Astrocyte of the cerebellum (primary cell): ENCODE data around the gene THSD4.

ENCODE experiments used
- DNase-seq: peaks from one replicate; pipeline ENCODE4 v3.0.0-alpha.2; 2011; ENCODE audit warnings: low read depth
- H3K4me3 ChIP-seq: 2 replicates; pipeline ENCODE4 v1.5.1; 2011; ENCODE audit warnings: mild to moderate bottlenecking, low read depth, low read length, moderate library complexity
- in situ Hi-C: cut with HindIII; loops from 2 replicates; pipeline ENCODE4 v1.10.0; 2017; ENCODE audit warnings: low sequenced_read_pairs
- TF ChIP-seq, protein P1 (sequence below): IDR thresholded peaks from 2 replicates; pipeline ENCODE4 v1.5.1; 2012; ENCODE audit warnings: low read length, low read depth, moderate library complexity, mild to moderate bottlenecking; ENCODE audit errors: missing control alignments

THSD4 gene

DNA sequence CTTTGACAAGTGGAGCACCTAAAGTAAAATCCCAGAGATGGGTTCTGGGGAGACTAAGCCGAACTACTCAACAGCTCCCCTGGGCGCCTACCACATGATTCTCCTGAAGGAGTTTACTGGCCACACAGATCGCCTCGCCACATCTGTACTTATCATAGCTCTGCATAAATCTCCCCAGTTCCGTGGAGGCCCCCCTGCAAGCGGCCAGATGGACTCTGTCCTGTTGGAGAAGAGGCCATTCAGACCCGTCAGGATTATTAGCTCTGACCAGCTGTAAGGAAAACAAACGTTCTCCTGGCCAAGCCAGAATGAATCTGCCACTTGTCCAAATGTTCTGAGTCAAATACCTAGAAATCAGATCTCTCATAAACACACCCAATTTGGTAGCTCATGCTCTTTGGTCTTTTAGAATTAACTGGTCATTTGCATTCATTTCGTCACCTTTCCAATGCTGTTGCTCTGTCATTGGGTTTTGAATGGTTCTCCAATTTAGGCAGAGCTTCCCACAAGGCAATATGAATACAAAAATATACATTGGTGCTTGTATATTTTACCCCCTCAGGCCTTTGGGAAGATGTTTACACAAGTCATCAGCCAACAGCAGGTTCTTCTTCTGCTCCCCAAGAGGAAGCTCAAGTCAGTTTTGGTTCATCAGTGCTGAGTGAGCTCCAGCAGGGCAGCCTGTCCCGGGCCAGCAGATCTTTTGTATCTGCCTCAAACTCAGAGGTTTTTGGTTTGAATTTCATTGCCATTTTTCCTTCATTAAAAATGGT lies 124.5 kb downstream of the THSD4 start:
- no peak overlapping the region for H3K4me3 ChIP-seq
- TF ChIP-seq, protein P1, sequence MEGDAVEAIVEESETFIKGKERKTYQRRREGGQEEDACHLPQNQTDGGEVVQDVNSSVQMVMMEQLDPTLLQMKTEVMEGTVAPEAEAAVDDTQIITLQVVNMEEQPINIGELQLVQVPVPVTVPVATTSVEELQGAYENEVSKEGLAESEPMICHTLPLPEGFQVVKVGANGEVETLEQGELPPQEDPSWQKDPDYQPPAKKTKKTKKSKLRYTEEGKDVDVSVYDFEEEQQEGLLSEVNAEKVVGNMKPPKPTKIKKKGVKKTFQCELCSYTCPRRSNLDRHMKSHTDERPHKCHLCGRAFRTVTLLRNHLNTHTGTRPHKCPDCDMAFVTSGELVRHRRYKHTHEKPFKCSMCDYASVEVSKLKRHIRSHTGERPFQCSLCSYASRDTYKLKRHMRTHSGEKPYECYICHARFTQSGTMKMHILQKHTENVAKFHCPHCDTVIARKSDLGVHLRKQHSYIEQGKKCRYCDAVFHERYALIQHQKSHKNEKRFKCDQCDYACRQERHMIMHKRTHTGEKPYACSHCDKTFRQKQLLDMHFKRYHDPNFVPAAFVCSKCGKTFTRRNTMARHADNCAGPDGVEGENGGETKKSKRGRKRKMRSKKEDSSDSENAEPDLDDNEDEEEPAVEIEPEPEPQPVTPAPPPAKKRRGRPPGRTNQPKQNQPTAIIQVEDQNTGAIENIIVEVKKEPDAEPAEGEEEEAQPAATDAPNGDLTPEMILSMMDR, result no peak
- in situ Hi-C loops, result no loop called here
- no peak for DNase-seq

DNA sequence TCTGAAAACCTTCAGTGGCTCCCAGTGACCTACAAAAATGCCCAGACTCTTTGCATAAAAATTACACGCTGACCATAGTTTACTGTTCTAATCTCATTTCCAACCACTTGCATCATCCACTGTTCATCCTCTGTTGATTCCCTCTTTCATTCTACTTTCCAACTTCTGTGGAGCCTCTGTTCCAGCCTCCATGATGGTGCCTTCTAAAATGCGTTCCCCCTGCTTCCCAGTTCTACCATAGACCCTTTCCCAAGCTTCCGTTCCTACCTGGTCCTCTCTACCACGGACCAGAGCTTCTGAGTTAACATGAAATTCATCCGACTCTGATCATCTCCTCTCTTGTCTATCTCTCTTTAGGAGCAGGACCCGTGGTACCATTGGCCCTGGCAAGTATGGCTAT lies 127.0 kb downstream of the THSD4 start:
- no peak overlapping the region for H3K4me3 ChIP-seq
- DNase-seq, result no peak
- TF ChIP-seq, protein P1, result no peak
- in situ Hi-C loops, result no loop called here

DNA sequence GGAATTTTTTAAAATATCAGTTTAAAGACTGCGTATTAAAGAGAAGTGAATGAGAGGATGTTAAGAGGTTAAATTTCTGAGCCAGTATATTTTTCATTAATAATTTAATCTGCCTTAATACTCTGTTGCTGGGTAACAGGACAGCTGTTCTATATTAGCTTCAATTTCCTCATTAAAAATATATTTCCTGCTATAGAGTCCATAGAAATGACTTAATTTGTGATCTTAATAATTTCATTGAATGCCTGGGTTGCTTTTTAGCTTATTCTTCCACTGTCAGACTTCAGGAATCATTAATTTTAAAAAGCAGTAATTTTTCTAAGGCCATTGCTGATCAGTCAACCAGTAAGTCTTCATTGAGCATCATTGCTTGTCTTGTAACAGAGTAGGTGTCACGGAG lies 129.0 kb downstream of the THSD4 start:
- no peak for DNase-seq
- TF ChIP-seq, protein P1, result no peak
- in situ Hi-C loops, result no loop called here
- no peak overlapping the region for H3K4me3 ChIP-seq

DNA sequence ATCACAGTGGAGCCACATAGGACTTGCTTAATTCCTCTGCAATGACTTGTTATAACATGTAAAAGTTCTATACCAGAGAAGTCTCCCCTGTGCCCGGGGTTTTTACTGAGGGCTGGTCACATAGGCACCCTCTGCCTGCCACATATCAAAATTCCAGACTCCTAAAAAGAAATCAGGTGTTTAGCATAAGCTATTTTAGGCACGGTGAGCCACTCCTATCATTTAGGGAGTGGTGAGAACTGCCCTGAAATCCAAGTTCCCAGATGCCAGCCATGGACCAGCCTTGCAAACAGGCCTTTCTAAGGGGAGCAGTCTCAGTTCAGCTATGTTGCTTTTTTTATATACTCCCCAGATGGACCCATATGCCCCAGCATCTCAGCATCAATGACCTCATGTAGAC lies 130.3 kb downstream of the THSD4 start:
- in situ Hi-C loops, result no loop called here
- no peak for DNase-seq
- TF ChIP-seq, protein P1, result no peak
- H3K4me3 ChIP-seq, result no peak overlapping the region

DNA sequence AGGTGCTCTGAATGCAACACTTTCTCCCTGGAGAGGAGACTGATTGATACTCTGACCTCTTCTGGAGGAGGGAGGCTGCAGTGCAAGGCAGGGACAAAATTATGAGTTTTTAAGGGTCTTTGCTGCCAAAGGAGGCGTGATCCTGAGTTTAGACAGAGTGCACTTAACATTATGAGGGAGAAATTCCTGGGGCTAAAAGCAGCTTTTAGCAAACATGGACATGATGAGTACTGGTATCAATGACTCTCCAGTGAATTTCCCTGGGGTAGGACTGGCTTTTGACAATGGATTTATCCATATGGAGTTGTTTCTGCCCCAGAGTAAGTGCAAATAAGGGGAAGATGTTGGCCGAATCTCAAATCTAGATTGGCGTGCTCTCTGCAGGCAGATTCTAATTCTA lies 133.1 kb downstream of the THSD4 start:
- in situ Hi-C loops, result no loop called here
- no peak for DNase-seq
- TF ChIP-seq, protein P1, result no peak
- H3K4me3 ChIP-seq, result no peak overlapping the region

DNA sequence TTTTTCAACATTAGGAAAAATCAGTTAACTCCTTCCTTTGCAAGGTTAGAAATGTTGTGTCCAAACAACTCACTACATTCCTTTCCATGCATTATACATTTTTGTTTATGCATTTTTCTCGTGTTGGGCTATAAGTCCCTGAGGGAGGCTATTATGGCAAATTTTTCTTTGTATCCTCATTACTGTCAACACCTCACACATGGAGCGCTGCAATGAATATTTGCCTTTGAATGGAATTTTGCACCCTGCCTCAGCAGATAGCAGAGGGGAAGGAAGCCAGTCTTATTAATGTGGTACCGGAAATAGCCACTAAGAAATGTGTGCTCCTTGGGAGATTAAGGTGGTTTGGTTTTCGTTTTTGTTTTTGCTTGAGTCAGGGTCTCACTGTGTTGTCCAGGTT lies 134.7 kb downstream of the THSD4 start:
- no peak for DNase-seq
- no peak overlapping the region for H3K4me3 ChIP-seq
- TF ChIP-seq, protein P1, result no peak
- in situ Hi-C loops, result no loop called here
